Measurements from ENCODE around the gene TMEM9.

Gene TMEM9

DNA sequence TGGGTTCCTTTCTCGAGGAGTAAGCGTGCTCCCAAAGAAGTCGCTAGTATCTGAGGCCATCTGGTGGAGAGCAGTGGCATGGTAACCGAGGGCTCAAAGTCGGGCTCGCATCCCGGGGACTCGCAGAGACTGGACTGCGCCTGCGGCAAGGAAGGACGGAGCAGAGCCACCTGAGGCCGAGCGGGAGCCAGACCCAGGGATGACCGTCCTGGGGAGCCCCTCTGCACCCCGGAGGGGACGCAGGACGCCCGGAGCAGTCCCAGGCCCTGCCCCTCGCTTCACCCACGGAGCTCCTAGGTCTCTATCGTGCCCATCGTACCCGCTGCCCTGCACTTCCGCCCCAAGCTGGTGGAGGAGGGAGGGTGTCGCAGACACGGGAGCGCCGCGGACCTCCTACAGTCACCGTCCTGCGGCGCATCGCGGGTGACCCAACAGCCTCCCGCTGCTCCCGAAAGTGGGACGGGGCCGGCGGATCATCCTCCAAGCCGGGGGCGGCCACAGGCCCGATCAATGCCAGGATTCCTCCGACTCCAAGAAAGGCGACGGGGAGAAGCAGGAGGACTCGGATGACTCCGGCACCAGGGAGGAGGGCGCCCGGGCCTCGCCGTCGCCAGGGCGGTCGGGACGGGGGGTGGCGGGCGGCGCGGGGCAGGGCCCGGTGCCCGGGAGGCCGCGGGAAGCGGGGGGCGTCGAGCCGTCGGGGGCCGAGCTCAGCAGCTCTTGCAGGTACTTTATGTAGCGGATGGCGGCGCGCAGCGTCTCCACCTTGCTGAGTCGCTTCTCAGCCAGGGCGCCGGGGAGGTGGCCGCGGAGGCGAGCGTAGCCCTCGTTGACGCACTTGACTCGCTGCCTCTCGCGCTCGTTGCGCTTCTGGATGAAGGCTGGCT, 39.8 kb downstream of the TMEM9 start:
- intact Hi-C loops (cut with DNase I): loop anchor here (5.0 to 10.0 kb wide), 2 partner anchors 70 to 142 kb away; no protein-coding TSS in a partner anchor
- peak; percentile 75 to 96 (median 88) for DNase-seq

DNA sequence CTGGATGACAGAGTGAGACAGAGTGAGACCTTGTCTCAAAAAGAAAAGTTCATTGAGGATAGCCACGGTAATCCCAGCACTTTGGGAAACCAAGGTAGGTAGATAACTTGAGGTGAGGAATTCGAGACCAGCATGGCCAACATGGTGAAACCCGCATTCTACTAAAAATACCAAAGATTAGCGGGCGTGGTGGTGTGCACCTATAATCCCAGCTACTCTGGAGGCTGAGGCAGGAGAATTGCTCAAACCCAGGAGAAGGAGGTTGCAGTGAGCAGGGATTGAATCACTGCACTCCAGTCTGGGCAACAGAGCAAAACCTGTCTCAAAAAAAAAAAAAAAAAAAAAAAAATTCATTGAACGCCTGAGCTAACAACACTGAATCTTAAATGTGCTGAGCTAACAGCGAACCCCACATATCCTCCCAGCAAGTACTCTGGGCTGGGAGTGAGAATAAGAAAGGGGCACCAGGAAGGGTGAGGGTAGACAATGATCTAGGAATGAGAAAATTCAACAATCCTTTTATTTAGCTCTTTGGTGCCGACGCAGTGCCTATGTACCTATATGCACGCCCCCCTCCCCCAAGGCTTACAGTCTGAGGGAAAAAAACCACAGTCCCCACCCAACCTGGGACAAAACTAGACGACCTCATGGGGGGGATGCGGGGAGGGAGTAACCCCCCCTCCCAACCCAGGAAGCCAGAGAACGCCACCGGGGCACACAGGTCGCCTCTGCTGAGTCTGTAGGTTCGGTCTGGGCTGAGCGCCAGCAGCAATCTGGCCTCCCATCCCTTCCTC, 40.6 kb downstream of the TMEM9 start:
- intact Hi-C loops (cut with DNase I): loop anchor here (5.0 to 10.0 kb wide), 2 partner anchors 69 to 141 kb away; no protein-coding TSS in a partner anchor
- DNase-seq: no peak

DNA sequence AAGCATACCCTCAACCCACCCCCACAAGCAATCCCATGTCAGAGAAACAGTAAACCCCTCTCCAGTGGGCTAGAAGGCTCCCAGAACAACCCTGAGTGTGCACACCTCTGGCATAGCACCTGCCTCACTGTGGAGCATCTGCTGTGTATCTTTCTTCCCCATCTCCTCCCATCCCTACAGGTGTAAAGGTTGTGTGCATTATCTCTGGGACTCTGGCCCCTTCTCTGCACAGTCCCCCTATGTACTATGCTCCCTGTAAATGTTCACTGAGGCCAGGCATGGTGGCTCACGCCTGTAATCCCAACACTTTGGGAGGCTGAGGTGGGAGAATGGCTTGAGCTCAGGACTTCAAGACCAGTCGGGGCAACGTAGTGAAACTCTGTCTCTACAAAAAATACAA, 41.3 kb downstream of the TMEM9 start:
- intact Hi-C loops (cut with DNase I): loop anchor here (5.0 to 10.0 kb wide), 2 partner anchors 68 to 141 kb away; no protein-coding TSS in a partner anchor
- DNase-seq: no peak

DNA sequence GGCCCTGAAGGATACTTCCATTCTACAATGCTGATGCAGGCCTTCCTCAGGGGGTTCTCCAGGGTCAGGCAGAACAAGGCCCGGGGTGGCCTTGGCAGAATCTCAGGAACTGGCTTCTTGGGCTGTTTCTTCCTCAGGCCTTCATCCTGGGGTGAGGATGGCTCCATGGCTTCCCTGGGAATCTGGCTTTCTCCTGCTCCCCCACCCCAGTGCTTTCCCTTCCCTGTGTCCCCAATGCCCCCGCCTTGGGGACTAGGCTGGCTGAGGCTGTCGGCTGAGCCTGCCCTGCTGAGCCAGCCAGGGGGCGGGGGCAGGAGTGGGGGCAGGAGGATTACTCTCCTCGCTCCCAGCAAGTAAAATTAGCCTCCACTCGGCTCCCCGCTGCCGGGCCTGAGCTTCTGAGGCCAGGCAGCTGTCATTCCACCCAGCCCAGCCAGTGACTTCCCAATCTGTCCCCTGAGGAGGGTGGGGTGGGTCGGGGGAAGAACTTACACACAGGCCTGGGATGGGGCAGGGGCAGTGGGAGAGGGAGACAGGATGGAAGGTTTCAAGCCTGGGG, 42.0 kb downstream of the TMEM9 start, which contains the start of gene CACNA1S:
CACNA1S (minus strand) TSS at position 254 of the 559 bp plus-strand sequence; CDS start at position 167, 87 bp downstream.
- intact Hi-C loops (cut with DNase I): loop anchor here (5.0 to 10.0 kb wide), 2 partner anchors 67 to 140 kb away; no protein-coding TSS in a partner anchor
- peak in 1 of 42 donors; percentile 17 for DNase-seq

DNA sequence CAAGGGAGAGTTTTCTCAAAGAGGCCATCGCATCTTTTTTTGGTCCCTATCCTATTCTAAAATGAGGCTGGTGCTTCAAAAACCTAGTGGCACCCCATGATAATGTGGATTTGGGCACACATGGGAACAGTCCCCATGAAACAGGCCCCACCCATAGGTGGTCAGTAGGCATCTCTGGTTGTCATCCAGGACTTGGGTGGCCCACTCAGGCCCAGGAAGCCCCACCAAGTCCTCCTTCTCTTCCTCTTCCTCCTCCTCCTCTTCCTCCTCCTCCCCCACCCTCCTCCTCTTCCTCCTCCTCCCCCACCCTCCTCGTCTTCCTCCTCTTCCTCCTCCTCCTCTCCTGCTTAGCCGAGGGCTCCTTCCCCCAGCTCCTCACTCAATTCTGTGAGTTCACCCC, 42.6 kb downstream of the TMEM9 start:
- intact Hi-C loops (cut with DNase I): loop anchor here (5.0 to 10.0 kb wide), 2 partner anchors 67 to 139 kb away; no protein-coding TSS in a partner anchor
- no peak for DNase-seq

DNA sequence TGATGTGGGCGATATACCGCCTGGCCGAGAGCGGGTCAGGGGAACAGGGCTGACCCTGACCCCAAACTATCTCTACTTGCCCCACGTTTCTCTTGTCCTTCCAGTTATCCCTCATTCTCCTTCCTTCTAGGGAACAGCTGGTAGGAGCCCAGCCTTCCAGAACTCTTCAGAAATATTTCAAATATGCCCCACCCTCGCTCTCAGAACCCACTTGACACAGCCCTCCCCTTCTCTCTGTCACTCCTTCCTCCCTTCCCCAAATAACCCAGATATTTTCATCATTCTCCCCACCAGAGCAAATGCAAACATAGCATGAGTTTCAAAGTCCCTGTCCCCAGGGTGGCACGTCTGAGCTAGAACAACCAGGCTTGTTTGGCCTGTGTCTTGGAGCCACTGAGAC, 43.1 kb downstream of the TMEM9 start:
- intact Hi-C loops (cut with DNase I): loop anchor here (5.0 to 10.0 kb wide), 2 partner anchors 66 to 139 kb away; no protein-coding TSS in a partner anchor
- no peak for DNase-seq

DNA sequence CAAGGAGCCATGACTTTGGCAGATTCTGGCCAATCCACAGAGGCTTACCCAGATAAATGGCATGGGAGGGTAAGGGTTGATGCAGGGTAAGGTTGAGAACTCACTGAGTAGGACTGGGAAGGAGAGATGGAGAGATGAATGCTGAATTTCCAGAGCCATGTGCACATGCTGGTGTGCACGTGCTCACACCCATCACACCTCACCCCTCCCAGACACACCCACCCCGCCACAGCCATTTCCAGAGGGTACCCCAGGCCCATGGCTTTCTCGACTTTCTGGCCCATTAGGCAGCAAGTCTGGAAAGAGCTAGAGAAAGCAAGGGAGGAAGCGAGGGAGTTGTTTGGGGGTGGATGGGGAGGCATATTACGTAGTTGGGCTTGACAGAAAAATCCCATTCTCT, 43.7 kb downstream of the TMEM9 start:
- intact Hi-C loops (cut with DNase I): loop anchor here (5.0 to 10.0 kb wide), 2 partner anchors 66 to 138 kb away; no protein-coding TSS in a partner anchor
- DNase-seq: no peak

DNA sequence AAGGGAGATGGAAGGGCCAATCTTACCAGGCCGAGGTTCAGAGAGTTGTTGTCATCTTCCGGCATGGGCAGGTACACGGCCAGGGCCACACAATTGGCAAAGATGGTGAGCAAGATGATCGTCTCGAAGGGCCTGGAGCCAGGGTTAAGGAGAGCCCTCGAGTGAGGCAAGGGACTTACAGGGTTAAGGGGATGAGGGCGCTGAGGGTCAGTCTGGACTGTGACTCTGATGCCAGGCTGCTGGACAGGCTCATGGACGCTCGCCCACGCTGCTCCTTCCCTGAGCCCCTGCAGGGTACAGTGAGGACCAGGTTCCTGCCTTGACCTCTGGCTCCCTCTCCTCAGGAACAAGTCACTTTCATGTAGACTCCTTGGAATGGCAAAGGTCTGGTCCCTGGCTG, 44.1 kb downstream of the TMEM9 start:
- no peak for DNase-seq
- intact Hi-C loops (cut with DNase I): loop anchor here (5.0 to 10.0 kb wide), 2 partner anchors 65 to 138 kb away; no protein-coding TSS in a partner anchor

DNA sequence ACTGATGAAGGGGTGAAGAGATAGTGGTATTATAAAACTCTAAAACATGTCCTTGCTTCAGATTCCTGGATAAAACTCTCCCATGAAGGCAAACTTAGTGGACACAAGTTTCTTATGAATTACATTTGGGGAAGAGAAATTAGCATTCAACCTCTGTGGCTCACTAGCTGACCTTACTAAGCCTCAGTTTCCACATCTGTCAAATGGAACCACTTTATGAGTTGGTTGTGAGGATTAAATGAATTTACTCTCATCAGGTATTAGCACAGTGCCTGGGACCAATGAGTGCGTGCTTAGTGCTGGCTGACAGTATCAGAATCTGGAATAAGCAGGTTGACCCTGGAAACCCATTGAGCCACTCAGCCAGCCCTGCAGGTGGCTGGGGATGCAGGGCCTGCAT, 44.6 kb downstream of the TMEM9 start:
- intact Hi-C loops (cut with DNase I): loop anchor here (5.0 to 10.0 kb wide), 2 partner anchors 65 to 137 kb away; no protein-coding TSS in a partner anchor
- DNase-seq: no peak

DNA sequence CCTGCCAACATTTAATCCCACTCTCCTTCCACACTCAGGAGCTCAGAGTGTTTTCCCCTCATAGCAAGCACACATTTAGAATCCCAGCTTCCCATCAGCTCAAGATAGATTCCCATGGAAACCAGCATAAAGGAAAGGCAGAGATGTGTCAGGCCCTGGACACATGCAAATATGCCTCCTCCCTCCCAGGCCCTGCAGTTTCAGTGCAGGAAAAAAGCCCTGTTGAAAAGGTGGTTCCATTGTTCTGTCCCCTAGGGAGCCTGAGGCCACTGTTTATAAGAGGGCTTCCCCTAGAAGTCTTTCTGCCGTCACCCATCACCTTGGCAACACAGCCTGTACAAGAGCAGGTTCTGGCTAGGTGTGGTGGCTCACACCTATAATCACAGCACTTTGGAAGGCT, 45.7 kb downstream of the TMEM9 start:
- intact Hi-C loops (cut with DNase I): no loop called here
- DNase-seq: peak in 12 of 42 donors; percentile 7 to 60 (median 22)

DNA sequence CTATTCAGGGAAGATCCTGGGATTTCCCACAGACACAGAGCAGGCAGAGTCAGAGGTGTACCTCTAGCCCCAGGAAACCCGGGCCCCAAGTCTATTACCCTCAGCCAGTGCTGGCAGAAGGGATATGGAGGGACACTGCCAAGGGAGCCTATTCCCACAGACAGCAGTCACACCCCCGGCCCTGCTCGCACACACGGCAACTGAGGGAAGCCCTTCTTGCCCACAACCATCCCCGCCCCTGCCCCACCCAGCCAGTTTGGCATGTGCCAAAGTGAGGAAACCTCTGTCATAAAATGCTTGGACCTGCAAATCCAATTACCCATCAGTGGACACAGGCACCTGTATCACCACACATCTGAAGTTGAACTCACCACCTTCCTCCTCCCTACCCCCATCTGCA, 48.6 kb downstream of the TMEM9 start:
- intact Hi-C loops (cut with DNase I): no loop called here

DNA sequence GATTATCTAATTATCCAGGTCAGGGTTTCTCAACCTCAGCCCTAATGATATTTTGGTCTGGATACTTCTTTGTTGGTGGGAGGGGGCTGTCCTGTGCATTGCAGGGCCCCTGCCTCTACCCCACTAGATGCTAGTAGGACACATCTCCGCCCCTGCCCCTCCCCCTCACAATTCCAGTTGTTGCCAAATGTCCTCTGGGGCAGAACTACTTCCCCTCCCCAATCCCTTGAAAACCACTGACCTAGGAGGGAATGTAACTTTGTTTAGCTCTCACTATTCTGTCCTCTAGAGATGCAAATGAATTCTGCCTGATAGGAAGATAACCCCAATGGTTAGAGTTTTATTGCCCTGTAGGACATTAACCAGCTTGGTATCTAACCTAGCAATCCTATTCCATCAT, 50.1 kb downstream of the TMEM9 start:
- DNase-seq: no peak
- intact Hi-C loops (cut with DNase I): no loop called here

More for the DNA sequence above, 48.6 kb downstream of the TMEM9 start:
- DNase-seq: no peak

DNA sequence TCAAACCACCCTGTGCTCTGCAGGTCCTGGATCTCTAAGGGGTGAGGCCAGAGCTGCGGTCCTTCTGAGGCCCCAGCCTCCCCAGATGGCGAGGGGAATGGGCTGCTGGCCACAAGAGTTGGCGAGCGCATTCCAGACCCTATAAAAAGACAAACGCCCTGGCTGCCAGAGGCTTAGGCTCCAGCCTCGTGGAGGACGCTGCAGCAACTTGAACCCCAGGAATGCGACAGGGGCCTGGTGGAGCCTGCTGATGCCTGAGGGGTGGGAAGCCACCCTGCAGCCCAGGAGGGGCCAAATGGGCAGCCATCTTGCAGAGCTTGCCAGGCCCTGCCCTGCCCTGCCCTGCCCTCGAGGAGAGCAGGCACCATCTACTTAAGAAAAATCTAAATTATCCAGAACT, 50.6 kb downstream of the TMEM9 start:
- no peak for DNase-seq
- intact Hi-C loops (cut with DNase I): no loop called here

DNA sequence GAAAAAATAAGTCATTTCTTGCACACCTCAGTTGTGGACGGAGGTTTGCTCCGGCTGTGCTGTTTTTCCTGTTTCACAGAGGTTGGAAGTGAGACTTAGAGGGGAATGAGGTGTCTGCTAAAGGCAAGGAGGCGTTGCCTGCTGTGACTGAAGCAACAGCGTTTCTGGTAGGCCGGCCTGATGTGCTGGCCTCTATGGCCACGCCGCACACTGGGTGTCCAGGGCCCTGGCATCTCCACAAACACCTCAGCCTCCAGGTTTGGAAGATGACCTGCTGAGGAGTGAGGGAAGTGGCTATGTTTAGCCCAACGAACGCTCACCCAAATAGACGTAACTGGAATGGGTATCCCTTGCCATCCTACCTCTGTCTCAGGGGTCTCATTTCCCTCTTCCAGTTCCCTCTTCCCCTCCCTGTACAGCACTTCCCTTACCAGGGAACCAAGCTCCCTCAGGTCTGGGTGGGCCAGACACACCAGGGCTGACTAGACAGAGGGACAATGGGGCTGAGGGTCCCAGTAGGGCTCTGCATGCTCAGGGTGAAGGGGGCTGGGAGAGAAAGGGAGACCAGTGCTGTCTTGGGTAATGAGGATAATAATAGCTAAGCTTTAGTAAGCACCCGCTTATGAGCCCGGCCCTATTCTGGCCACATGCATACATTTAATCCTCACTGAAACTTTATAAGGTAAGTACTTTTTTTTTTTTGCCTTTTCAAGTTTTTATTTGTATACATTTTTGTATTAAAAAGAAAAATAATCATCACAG, 53.9 kb downstream of the TMEM9 start:
- intact Hi-C loops (cut with DNase I): no loop called here
- no peak for DNase-seq

DNA sequence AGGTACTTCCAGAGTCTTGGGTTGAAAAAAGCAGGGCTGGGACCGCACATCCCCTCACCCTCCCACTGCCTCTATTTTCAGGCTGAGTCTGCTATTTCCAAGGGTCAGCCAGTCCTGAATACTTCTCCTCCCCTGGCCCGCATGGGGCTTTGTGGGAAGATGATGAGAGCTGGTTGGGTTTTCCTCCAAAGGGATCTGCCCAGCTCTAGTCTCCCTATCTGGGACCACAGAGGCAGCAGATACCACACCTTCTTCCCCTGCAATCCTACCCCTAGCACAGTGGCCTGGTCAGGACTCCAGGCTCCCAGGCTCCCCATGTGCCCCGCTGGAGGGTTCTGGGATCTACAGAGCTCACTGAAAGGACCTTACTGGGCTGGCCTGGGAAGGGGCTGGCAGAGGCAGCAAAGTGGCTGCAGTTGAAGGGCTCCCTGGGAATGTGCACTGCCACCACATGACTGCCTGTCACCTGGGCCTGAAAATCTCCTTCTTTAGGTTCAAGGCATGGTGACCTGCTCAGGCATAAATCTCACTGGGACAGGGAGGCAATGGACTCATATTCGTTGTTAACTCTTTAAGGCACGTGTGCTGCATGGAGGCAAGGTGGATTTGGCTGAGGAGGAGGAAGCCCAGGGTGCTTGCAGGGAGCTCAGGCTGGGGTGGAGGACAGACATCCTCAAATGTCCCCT, 55.1 kb downstream of the TMEM9 start:
- intact Hi-C loops (cut with DNase I): no loop called here
- no peak for DNase-seq

DNA sequence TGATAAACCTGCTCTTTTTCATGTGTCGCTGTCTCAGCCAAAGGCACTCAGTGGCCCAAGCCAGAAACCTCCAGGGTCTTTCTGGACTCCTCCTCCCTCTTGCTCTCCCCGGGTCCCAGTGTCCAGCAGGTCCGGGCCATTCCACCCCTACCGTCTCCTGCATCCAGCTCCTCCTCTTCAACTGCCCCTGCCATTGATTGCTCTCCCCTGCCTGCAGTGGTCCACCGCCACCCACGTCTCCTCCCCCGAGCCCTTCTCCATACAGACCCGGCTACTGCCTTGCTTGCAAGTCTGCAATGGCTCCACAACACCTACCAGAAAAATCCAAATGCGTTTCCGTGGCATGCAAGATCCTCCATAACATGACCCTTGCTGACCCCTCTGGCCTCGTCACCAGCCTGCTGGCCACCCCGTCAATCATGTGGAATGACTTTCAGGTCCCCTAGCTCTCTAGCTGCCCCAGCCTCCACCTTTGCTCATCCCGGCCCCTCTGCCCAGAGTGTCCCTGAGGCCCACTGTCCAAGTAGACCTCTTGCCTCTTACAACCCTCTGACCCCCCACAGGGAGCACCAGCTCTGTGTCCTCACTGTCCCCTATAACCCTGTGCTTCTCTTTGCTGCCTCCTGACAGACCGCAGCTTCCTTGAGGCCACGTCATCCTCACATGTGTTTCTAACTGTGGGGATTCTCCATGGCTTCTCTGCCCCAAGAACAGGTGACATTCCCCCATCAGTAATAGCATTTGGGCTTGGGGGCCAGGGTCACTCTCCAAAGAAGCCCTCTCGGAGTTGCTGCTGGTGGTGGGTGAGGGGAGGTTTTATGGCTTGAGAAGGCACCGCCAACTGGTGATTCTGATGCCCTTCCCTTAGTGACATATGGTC, 57.1 kb downstream of the TMEM9 start:
- intact Hi-C loops (cut with DNase I): no loop called here

DNA sequence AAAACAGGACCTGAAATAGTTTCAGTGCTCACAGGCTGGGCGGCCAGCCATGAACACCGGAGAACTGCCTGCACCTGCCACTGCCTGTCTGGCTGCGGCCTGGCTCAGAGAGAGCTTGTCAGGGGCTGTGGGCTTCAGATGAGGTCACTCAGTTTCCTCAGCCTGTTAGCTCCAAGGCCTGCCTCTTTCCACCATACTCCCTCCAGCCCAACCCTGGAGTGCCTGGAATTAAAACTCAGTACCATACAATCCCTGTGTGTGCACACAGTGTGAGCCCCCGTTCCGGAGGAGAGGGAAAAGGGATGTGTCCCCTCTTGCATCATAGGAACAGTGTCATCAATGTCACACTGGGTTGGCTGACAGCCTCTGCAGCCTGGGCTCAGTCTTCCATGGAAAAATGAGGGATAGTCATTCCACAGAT, 58.2 kb downstream of the TMEM9 start:
- intact Hi-C loops (cut with DNase I): no loop called here
- DNase-seq: peak in 6 of 42 donors; percentile 7 to 41 (median 21)

More for the DNA sequence above, 57.1 kb downstream of the TMEM9 start:
- no peak for DNase-seq
